Duodenal mucosa (tissue), 2 donors: ENCODE measurements around the gene GPR156.
"Not testable (repeated sequence)": the region's sequence is repeated elsewhere in the genome, so short reads cannot be mapped to it uniquely, and the experiment has no call there.

ENCODE experiments used
- H3K27ac ChIP-seq: one replicate; pipeline ENCODE4 v1.7.0; 2013; ENCODE audit warnings: low read depth, low read length
- H3K27me3 ChIP-seq, 2 donors: one replicate each; pipeline ENCODE4 v1.7.0; 2013; ENCODE audit warnings: low read length in 2 of 2, control low read depth in 1 of 2; ENCODE audit not compliant: insufficient read depth in 2 of 2, control insufficient read depth in 1 of 2
- H3K36me3 ChIP-seq, 2 donors: one replicate each; pipeline ENCODE4 v1.7.0; 2013; ENCODE audit warnings: low read length in 2 of 2, control low read depth in 1 of 2; ENCODE audit not compliant: insufficient read depth in 2 of 2, control insufficient read depth in 1 of 2
- H3K4me1 ChIP-seq, 2 donors: one replicate each; pipeline ENCODE4 v1.7.0; 2013; ENCODE audit warnings: low read length in 2 of 2, control low read depth in 1 of 2; ENCODE audit not compliant: insufficient read depth in 2 of 2, control insufficient read depth in 1 of 2
- H3K4me3 ChIP-seq, 2 donors: one replicate each; pipeline ENCODE4 v1.7.0; 2013; ENCODE audit warnings: low read length in 2 of 2, low read depth in 1 of 2
- H3K9ac ChIP-seq, 2 donors: one replicate each; pipeline ENCODE4 v1.7.0; 2013; ENCODE audit warnings: low read length in 2 of 2, low read depth in 1 of 2
- H3K9me3 ChIP-seq, 2 donors: one replicate each; pipeline ENCODE4 v1.7.0; 2013; ENCODE audit warnings: low read length in 2 of 2, control low read depth in 1 of 2; ENCODE audit not compliant: control insufficient read depth in 1 of 2

The GPR156 gene

DNA sequence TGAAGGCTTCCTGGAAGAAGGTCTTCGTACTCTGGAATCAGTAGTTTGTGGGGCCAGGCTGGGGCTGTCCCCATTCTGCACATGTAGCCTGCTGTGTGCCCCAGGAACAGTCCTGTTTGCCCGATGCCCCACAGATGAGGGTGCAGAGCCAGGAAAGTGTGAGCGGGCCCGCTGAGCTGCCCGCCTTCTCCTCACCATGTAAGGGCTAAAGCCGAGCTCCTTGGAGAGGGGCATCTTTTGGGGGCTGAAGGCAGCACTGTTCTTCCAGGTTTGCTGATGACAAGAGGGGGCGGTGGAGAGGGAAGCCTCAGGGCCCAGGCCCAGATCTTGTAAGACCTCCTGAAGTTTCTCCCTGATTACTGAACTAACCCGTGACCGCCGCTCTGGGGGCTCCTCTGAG lies 117.5 kb downstream of the GPR156 start:
- Histone ChIP-seq H3K4me1 (no peaks in the 10 kb centered on the region), H3K4me3 (no peak overlapping the region), H3K9ac (no peak overlapping the region), H3K27me3 (no peaks in the 10 kb centered on the region), H3K9me3 (no peaks in the 10 kb centered on the region), H3K36me3 (no peaks in the 10 kb centered on the region), H3K27ac (no peak overlapping the region)

DNA sequence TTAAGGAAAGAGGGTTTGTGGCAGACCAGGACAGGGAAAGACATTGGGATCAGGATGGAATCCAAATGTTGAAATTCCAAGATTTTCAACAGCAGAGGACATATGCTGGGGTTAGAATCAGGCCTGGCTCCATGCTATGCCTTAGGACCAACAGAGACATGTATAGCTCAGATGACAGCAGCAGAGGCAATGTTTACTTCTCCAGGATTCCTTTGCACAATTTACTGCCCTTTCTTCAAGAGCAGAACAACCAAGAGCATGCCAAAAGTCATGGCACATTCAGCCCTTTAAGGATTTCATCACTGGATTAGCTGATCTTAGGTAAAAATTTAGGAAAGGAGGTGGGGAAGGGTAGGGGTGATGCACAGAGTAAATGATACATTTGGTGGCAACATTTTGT lies 121.2 kb downstream of the GPR156 start:
- no peaks in the 10 kb centered on the region for H3K9me3 ChIP-seq
- no peak overlapping the region for H3K9ac ChIP-seq
- H3K27ac ChIP-seq, result no peak overlapping the region
- H3K4me1 ChIP-seq, result no peaks in the 10 kb centered on the region
- H3K27me3 ChIP-seq, result no peaks in the 10 kb centered on the region
- H3K4me3 ChIP-seq, result no peak overlapping the region
- H3K36me3 ChIP-seq, result no peaks in the 10 kb centered on the region

DNA sequence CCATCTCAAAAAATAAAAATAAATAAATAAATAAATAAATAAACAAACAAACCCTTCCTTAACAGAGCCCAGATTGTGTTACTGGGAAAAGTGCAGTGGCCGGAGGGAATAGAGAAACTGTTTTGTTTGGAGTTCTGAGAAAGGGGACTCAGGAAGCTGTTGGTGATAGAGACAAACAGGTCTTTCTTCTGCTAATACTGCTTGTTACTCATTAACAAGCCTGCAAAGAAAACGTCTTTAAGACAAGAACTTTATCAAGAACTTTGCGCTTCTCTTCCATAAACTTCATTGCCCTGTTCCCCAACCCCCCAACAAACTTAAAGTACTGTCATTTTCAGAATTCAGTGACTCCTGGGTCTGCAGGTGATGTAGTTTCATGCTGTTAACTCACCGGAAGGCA lies 122.0 kb downstream of the GPR156 start:
- Histone ChIP-seq H3K9me3 (no peaks in the 10 kb centered on the region), H3K4me1 (no peaks in the 10 kb centered on the region), H3K27me3 (no peaks in the 10 kb centered on the region), H3K27ac (no peak overlapping the region), H3K36me3 (no peaks in the 10 kb centered on the region), H3K4me3 (peak overlapping the region in 1 of 2 donors; percentile 17), H3K9ac (no peak overlapping the region)

DNA sequence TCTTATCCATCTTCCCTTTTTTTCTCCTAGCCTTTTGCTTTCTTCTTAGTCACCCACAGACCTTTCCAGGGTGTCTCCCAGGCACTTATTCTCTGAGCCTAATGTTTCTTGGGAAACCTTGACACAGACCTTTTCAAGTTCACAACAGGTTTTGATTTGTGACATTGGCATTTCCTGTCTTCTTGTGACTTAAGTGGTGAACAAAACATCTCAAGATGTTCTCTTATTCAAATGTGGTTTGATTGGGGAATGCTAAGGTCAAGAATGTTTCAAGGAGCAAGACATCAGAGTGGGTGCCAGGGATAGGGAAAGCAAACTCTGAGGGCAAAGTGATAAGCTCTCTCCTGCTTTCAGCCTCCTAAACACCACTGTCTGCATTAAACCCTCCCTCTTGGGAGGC lies 122.6 kb downstream of the GPR156 start:
- Histone ChIP-seq H3K9me3 (no peaks in the 10 kb centered on the region), H3K36me3 (no peaks in the 10 kb centered on the region), H3K9ac (no peak overlapping the region), H3K4me3 (no peak overlapping the region), H3K4me1 (no peaks in the 10 kb centered on the region), H3K27ac (no peak overlapping the region), H3K27me3 (no peaks in the 10 kb centered on the region)

DNA sequence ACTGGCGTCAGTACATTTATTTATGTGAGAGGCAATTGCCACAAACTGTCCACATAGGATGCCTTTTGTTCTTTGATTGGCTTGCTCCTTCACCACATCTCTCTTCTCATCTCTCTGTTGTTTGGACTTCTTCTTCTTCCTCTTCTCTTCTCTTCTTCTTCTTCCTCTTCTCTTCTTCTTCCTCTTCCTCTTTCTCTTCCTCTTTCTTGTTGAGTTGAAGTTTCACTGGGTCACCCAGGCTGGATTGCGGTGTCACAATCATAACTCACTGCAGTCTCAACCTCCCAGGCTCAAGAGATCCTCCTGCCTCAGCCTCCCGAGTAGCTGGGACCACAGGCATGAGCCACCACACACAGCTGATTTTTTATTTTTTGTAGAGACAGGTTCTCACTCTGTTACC lies 123.1 kb downstream of the GPR156 start:
- Histone ChIP-seq H3K36me3 (no peaks in the 10 kb centered on the region), H3K4me1 (no peaks in the 10 kb centered on the region), H3K27ac (no peak overlapping the region), H3K4me3 (no peak overlapping the region), H3K9ac (no peak overlapping the region), H3K9me3 (no peaks in the 10 kb centered on the region), H3K27me3 (no peaks in the 10 kb centered on the region)

DNA sequence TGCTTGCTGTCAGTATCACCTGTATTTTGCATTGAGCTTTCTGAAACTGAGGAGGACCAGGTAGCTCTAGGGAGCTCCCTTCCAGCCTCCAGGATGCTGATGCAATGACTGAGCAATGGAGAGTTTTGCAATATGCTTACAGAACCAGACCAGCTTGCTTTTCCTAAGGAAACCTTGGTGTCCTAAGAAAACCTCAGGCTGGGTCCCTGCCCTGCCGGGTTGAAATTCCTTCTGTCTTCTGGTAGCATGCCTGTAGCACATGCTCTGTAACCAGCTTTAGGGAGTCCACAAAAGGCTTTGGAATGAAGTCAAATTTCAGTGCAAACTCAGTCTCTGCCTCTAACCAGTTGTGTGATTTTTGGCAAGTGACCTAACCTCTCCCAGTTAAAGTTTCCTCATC lies 125.0 kb downstream of the GPR156 start:
- no peaks in the 10 kb centered on the region for H3K36me3 ChIP-seq
- no peak overlapping the region for H3K27ac ChIP-seq
- H3K4me1 ChIP-seq, result no peaks in the 10 kb centered on the region
- peaks cover 2 to 7% of the 10 kb centered on the region in 2 donors for H3K9me3 ChIP-seq
- no peak overlapping the region for H3K9ac ChIP-seq
- H3K27me3 ChIP-seq, result no peaks in the 10 kb centered on the region
- H3K4me3 ChIP-seq, result no peak overlapping the region

DNA sequence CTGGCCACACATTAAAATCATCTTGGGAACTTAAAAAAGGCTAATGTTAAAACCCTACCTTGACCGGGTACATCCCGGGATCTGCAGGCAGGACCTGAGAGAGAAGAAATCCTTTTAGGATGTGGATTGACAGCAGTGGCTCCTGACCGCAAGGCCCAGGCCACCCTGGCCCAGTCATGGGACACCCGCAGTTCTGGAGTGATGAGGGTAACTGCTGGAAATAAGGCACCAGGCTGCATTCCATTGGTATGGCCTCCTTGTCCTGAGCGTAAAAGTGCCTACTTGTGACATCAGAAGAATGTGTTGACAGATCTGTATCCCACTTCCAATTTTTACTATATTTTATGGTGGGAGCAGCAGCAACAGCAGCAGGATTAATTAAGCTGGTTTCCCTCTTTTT lies 127.3 kb downstream of the GPR156 start:
- Histone ChIP-seq H3K4me1 (no peaks in the 10 kb centered on the region), H3K36me3 (no peaks in the 10 kb centered on the region), H3K9ac (no peak overlapping the region), H3K9me3 (peaks cover 11 to 14% of the 10 kb centered on the region in 2 donors), H3K27ac (no peak overlapping the region), H3K4me3 (no peak overlapping the region), H3K27me3 (no peaks in the 10 kb centered on the region)

DNA sequence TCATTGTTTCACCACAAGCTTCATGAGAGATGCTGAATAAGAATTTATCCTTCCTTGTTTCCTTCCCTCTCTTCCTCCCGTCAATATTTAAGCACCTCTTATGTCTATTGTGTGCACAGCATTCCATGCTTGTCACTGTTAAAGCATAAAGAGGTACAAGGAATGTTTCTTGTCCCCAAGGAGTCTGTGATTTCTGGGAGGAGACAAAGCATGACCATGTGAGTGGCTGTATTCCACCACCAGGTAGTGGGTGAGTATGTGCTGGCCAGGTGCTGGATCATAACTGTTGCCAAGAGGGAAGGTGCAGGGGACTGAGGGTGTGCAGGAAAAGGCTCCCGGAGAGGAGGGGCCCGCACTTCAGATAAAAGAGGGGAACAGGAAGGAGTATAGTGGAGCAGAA lies 127.9 kb downstream of the GPR156 start:
- no peak overlapping the region for H3K9ac ChIP-seq
- peaks cover 11 to 14% of the 10 kb centered on the region in 2 donors for H3K9me3 ChIP-seq
- no peaks in the 10 kb centered on the region for H3K27me3 ChIP-seq
- H3K36me3 ChIP-seq, result no peaks in the 10 kb centered on the region
- H3K4me1 ChIP-seq, result peaks cover 0 to 1% of the 10 kb centered on the region in 2 donors
- no peak overlapping the region for H3K4me3 ChIP-seq
- H3K27ac ChIP-seq, result no peak overlapping the region

DNA sequence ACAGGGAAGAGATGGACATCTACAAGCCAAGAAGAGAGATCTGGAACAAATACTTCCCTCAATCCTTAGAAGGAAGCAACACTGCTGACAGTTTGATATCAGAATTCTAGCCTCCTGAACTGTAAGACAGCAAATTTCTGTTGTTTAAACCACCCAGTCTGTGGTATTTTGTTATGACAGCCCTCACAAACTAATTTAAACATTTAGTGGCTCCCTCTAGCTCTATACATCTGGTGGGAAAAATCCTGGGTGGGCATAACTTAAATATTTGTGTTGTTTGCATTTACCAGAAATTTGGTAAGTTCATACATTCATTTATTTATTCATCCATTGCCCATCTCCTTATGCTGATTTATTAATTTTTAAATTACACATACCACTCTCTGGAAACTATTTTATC lies 128.3 kb downstream of the GPR156 start:
- Histone ChIP-seq H3K4me3 (no peak overlapping the region), H3K9me3 (peaks cover 11 to 14% of the 10 kb centered on the region in 2 donors), H3K36me3 (no peaks in the 10 kb centered on the region), H3K27ac (no peak overlapping the region), H3K27me3 (no peaks in the 10 kb centered on the region), H3K9ac (no peak overlapping the region), H3K4me1 (peaks cover 0 to 4% of the 10 kb centered on the region in 2 donors)

DNA sequence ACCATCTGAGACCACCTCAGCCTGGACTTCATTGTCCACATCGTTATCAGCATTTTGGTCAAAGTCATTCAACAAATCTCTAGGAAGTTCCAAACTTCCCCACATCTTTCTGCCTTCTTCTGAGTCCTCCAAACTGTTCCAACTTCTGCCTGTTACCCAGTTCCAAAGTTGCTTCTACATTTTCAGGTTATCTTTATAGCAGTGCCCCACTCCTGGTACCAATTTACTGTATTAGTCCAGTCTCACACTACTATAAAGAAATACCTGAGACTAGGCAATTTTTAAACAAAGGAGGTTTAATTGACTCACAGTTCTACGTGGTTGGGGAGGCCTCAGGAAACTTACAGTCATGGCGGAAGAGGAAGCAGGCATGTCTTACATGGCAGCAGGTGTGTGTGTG lies 129.3 kb downstream of the GPR156 start:
- not testable (repeated sequence) for H3K27me3 ChIP-seq, H3K4me1 ChIP-seq, H3K36me3 ChIP-seq, H3K4me3 ChIP-seq, H3K27ac ChIP-seq, H3K9ac ChIP-seq
- H3K9me3 ChIP-seq, result peaks cover 11 to 14% of the 10 kb centered on the region in 2 donors

DNA sequence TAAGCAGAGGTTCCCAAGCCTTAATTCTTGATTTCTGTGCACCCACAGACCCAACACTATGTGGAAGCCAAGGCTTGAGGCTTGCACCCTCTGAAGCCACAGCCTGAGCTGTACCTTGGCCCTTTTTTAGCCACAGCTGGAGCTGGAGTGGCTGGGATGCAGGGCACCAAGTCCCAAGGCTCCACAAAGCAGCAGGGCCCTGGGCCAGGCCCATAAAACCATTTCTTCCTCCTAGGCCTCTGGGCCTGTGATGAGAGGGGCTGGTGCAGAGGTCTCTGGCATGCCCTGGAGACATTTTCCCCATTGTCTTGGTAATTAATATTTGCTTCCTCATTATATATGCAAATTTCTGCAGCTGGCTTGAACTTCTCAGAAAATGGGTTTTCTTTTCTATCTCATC lies 129.9 kb downstream of the GPR156 start:
- Histone ChIP-seq H3K36me3 (no peaks in the 10 kb centered on the region), H3K9ac (no peak overlapping the region), H3K27ac (no peak overlapping the region), H3K4me1 (peaks cover 0 to 8% of the 10 kb centered on the region in 2 donors), H3K9me3 (peaks cover 11 to 14% of the 10 kb centered on the region in 2 donors), H3K4me3 (no peak overlapping the region), H3K27me3 (no peaks in the 10 kb centered on the region)
